Neural cell (in vitro differentiated cells): Measurements from ENCODE around the gene RNASE9. TPM values are rescaled to one million over a fixed set of nuclear protein-coding genes. Genes with fewer than 3 reads are reported as not detected.

ENCODE experiments used
- H2AFZ ChIP-seq: fragments of 200-600, 300-800 bp; sonication (generic), shearing (Covaris generic); 2 replicates; pipeline ENCODE4 v1.6.0; 2014; ENCODE audit warnings: low read depth, mild to moderate bottlenecking, antibody characterized with exemption, low read length, moderate library complexity
- H3F3A ChIP-seq: fragments of 200-600 bp; shearing (Covaris generic); 2 replicates; pipeline ENCODE4 v1.6.1; 2016; ENCODE audit warnings: mild to moderate bottlenecking, moderate library complexity, mixed read lengths, antibody characterized with exemption, low read length; ENCODE audit not compliant: insufficient read depth, poor library complexity, severe bottlenecking
- H3K27ac ChIP-seq: fragments of 200-600, 300-800 bp; sonication (generic), shearing (Covaris generic); 2 replicates; pipeline ENCODE4 v1.5.1; 2014; ENCODE audit warnings: mild to moderate bottlenecking, low read length, moderate library complexity
- H3K27me3 ChIP-seq: fragments of 300-800, 200-600 bp; sonication (generic), shearing (Covaris generic); 2 replicates; pipeline ENCODE4 v1.6.0; 2014; ENCODE audit warnings: mild to moderate bottlenecking, low read depth, low read length, moderate library complexity; ENCODE audit not compliant: insufficient read depth
- H3K36me3 ChIP-seq: fragments of 300-800, 200-600 bp; sonication (generic), shearing (Covaris generic); 2 replicates; pipeline ENCODE4 v1.5.1; 2014; ENCODE audit warnings: mild to moderate bottlenecking, antibody characterized with exemption, low read length, moderate library complexity; ENCODE audit not compliant: insufficient read depth
- H3K4me2 ChIP-seq: fragments of 300-800, 200-600 bp; sonication (generic), shearing (Covaris generic); 2 replicates; pipeline ENCODE4 v1.6.0; 2014; ENCODE audit warnings: mild to moderate bottlenecking, low read length
- H3K4me3 ChIP-seq: fragments of 300-800, 200-600 bp; sonication (generic), shearing (Covaris generic); 2 replicates; pipeline ENCODE4 v1.5.1; 2014; ENCODE audit warnings: mild to moderate bottlenecking, low read length, moderate library complexity
- H3K79me2 ChIP-seq: fragments of 200-600 bp; shearing (Covaris generic); replicated peaks from 2 replicates; pipeline ENCODE4 v1.6.0; 2014; ENCODE audit warnings: mild to moderate bottlenecking, low read length, moderate library complexity; ENCODE audit not compliant: insufficient read depth
- H3K9ac ChIP-seq: fragments of 300-800, 200-600 bp; sonication (generic), shearing (Covaris generic); 2 replicates; pipeline ENCODE4 v1.6.1; 2016; ENCODE audit warnings: mild to moderate bottlenecking, low read length, mixed read lengths
- H3K9me2 ChIP-seq: fragments of 200-600 bp; shearing (Covaris generic); 2 replicates; pipeline ENCODE4 v1.6.1; 2016; ENCODE audit warnings: mild to moderate bottlenecking, low read length, mixed read lengths; ENCODE audit not compliant: insufficient read depth
- H3K9me3 ChIP-seq: fragments of 200-600, 300-800 bp; sonication (generic), shearing (Covaris generic); 2 replicates; pipeline ENCODE4 v1.6.1; 2016; ENCODE audit warnings: mild to moderate bottlenecking, mixed run types, low read length, moderate library complexity, mixed read lengths
- H4K20me1 ChIP-seq: fragments of 200-600 bp; shearing (Covaris generic); 2 replicates; pipeline ENCODE4 v1.6.1; 2016; ENCODE audit warnings: mild to moderate bottlenecking, mixed run types; ENCODE audit not compliant: insufficient read depth
- CTCF ChIP-seq: fragments of 450-650 bp; IDR thresholded peaks from 2 replicates; pipeline ENCODE4 v1.5.1; 2014; ENCODE audit warnings: antibody characterized with exemption, mild to moderate bottlenecking, moderate library complexity; ENCODE audit not compliant: poor library complexity, severe bottlenecking
- EP300 ChIP-seq: fragments of 450-650 bp; conservative IDR thresholded peaks from 2 replicates; pipeline ENCODE4 v1.6.1; 2014; ENCODE audit warnings: antibody characterized with exemption, mild to moderate bottlenecking, moderate library complexity; ENCODE audit not compliant: poor library complexity, severe bottlenecking
- EZH2 ChIP-seq: fragments of 200-600, 300-800 bp; shearing (Covaris generic), sonication (generic); IDR thresholded peaks from 2 replicates; pipeline ENCODE4 v1.6.1; 2014; ENCODE audit warnings: antibody characterized with exemption, low read length, borderline replicate concordance, mild to moderate bottlenecking; ENCODE audit not compliant: insufficient read depth, poor library complexity, severe bottlenecking
- MXI1 ChIP-seq: fragments of 450-650 bp; conservative IDR thresholded peaks from 2 replicates; pipeline ENCODE4 v1.6.1; 2014; ENCODE audit warnings: antibody characterized with exemption, mild to moderate bottlenecking; ENCODE audit not compliant: poor library complexity, severe bottlenecking
- RAD21 ChIP-seq: fragments of 450-650 bp; conservative IDR thresholded peaks from 2 replicates; pipeline ENCODE4 v1.6.1; 2014; ENCODE audit warnings: antibody characterized with exemption, mild to moderate bottlenecking, moderate library complexity
- REST ChIP-seq: IDR thresholded peaks from 2 replicates; pipeline ENCODE4 v1.6.1; 2012; ENCODE audit warnings: borderline replicate concordance
- SMC3 ChIP-seq: fragments of 450-650 bp; conservative IDR thresholded peaks from 2 replicates; pipeline ENCODE4 v1.6.1; 2014; ENCODE audit warnings: antibody characterized with exemption, mild to moderate bottlenecking, moderate library complexity; ENCODE audit not compliant: poor library complexity
- polyA plus RNA-seq: library from polyadenylated mRNA; depleted of rRNA; stranded (reverse); fragments of >200 nt; gene quantifications from 2 replicates; pipeline ENCODE4 v1.2.3, GENCODE V29; 2014

The RNASE9 gene
- polyA plus RNA-seq, 1 donor from 2014 or later = not detected

- Histone ChIP-seq H3F3A (peaks cover 2% of the 10 kb centered on the region), H4K20me1 (no peaks in the 10 kb centered on the region), H3K9me3 (no peaks in the 10 kb centered on the region), H3K9ac (peak overlapping the region; percentile 63), H3K27ac (no peak overlapping the region), H3K4me2 (peak overlapping the region; percentile 17), H3K9me2 (no peaks in the 10 kb centered on the region), H3K4me3 (peak overlapping the region; percentile 87), H3K27me3 (peaks cover 5% of the 10 kb centered on the region), H2AFZ (peak overlapping the region; percentile 48), H3K36me3 (no peaks in the 10 kb centered on the region), H3K79me2 (no peaks in the 10 kb centered on the region)
- TF ChIP-seq EZH2 (no peak), EP300 (no peak), RAD21 (peak; percentile 95), MXI1 (peak; percentile 85), SMC3 (peak; percentile 94), CTCF (peak; percentile 100)
Observed at GRCh38 chr14:20609215-20610001, 48.6 kb upstream of the RNASE9 start.

DNA sequence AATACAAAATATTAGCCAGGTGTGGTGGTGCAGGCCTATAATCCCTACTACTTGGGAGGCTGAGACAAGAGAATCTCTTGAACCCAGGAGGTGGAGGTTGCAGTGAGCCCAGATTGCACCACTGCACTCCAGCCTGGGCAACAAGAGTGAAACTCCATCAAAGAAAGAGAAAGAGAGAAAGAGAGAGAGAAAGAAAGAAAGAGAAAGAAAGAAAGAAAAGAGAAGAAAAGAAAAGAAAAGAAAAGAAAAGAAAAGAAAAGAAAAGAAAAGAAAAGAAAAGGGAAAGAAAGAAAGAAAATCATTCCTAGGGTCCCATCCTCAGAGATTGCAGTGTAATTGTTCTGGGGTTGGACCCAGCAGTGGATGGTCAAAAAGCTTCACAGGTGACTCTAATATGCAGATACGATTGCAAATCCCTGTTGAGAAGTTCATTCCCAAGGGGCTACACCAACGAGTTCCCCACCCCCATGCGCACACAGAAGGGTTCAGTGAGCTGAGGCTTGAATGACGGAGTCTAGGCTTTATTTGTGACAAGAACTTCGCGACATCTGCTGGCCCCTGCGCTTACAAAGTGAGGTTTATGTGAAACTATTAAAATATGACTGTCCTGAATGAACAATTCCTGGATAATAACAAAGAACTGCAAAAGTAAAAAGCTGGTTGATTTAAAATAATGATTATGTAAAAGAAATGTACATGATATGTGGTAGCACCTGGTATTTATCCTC lies 47.7 kb upstream of the RNASE9 start:
- no peak overlapping the region for H2AFZ ChIP-seq
- no peak overlapping the region for H3K4me3 ChIP-seq
- H3K79me2 ChIP-seq = no peaks in the 10 kb centered on the region
- H3F3A ChIP-seq = no peaks in the 10 kb centered on the region
- no peak overlapping the region for H3K9ac ChIP-seq
- H3K36me3 ChIP-seq = no peaks in the 10 kb centered on the region
- no peaks in the 10 kb centered on the region for H3K9me2 ChIP-seq
- H3K9me3 ChIP-seq = no peaks in the 10 kb centered on the region
- TF ChIP-seq REST = no peak
- peaks cover 5% of the 10 kb centered on the region for H3K27me3 ChIP-seq
- H3K4me2 ChIP-seq = no peak overlapping the region
- H3K27ac ChIP-seq = no peak overlapping the region
- no peaks in the 10 kb centered on the region for H4K20me1 ChIP-seq
